ENCODE measurements around the gene KCNQ1. TPM values are rescaled to one million over a fixed set of nuclear protein-coding genes. Genes with fewer than 3 reads are reported as not detected.

Gene KCNQ1
- polyA plus RNA-seq, 1 of the 3 experiments (the other 2 are of a cell fraction) = 0.05 TPM

- Histone ChIP-seq H3K4me1 (ENCODE audit: control insufficient read depth in 1 of 2, insufficient read depth in 2 of 2, low read depth in 1 of 2, low read length in 1 of 2) (peaks cover 0 to 5% of the 10 kb centered on the region in 2 experiments; a peak in 1 of 4 replicates), H3K27me3 (ENCODE audit: insufficient read depth) (no peaks in the 10 kb centered on the region), H2AFZ (ENCODE audit: low read depth) (no peak overlapping the region), H3K79me2 (ENCODE audit: insufficient read depth) (no peaks in the 10 kb centered on the region), H3K36me3 (replicated peaks in 1 of 2; ENCODE audit: control insufficient read depth in 1 of 2, insufficient read depth in 2 of 2, low read length in 1 of 2) (no peaks in the 10 kb centered on the region), H3F3A (replicated peaks; ENCODE audit: insufficient read depth) (no peaks in the 10 kb centered on the region), H3K9me3 (no peaks in the 10 kb centered on the region), H4K20me1 (ENCODE audit: insufficient read depth) (no peaks in the 10 kb centered on the region), H3K9me2 (no peaks in the 10 kb centered on the region), H3K9ac (no peak overlapping the region), H3K4me2 (no peak overlapping the region), H3K4me3 (ENCODE audit: low read depth in 2 of 2, low read length in 1 of 2) (no peak overlapping the region), H3K27ac (ENCODE audit: low read depth in 2 of 2, low read length in 1 of 2) (no peak overlapping the region)
- ChIA-PET CTCF (interaction anchor here (0.8 to 7.8 kb wide), 5 partner anchors 9 to 103 kb away, joined by 3 to 68 read pairs (median 3); no protein-coding TSS in a partner anchor), POLR2A (no interaction called here)
- TF ChIP-seq SIN3A (IDR thresholded peaks at IDR 0.05; ENCODE audit: borderline replicate concordance, low read depth, low read length) (no peak), GATA2 (CRISPR knock-in tag; IDR thresholded peaks at IDR 0.05) (no peak), CTCF (IDR thresholded peaks at IDR 0.05) (no peak), RCOR1 (IDR thresholded peaks at IDR 0.05; ENCODE audit: low read length) (no peak), MXI1 (IDR thresholded peaks at IDR 0.05; ENCODE audit: low read depth, low read length) (no peak), REST (IDR thresholded peaks at IDR 0.05; ENCODE audit: low read depth, low read length) (no peak)
- DNase-seq = peak; percentile 30
- WGBS (ENCODE audit: low lambda C conversion rate) = 64% methylated on average over 17 of the region's 17 CpGs
Observed at GRCh38 chr11:2522631-2523255, 77.9 kb downstream of the KCNQ1 start.

- H3K27ac ChIP-seq (ENCODE audit: low read depth in 2 of 2, low read length in 1 of 2) = no peak overlapping the region
- H3K4me1 ChIP-seq (ENCODE audit: control insufficient read depth in 1 of 2, insufficient read depth in 2 of 2, low read depth in 1 of 2, low read length in 1 of 2) = peaks cover 0 to 5% of the 10 kb centered on the region in 2 experiments; a peak in 1 of 4 replicates
- no peak overlapping the region for H3K4me2 ChIP-seq
- H3K9me3 ChIP-seq = no peaks in the 10 kb centered on the region
- H3K79me2 ChIP-seq (ENCODE audit: insufficient read depth) = no peaks in the 10 kb centered on the region
- 67% methylated on average over 13 of the region's 18 CpGs for WGBS (ENCODE audit: low lambda C conversion rate)
- no peaks in the 10 kb centered on the region for H3F3A ChIP-seq (replicated peaks; ENCODE audit: insufficient read depth)
- H3K9ac ChIP-seq = no peak overlapping the region
- no peak overlapping the region for H2AFZ ChIP-seq (ENCODE audit: low read depth)
- no peak overlapping the region for H3K4me3 ChIP-seq (ENCODE audit: low read depth in 2 of 2, low read length in 1 of 2)
- TF ChIP-seq GABPA (IDR thresholded peaks at IDR 0.05; ENCODE audit: low read depth) = no peak
- TF ChIP-seq MAX (IDR thresholded peaks at IDR 0.05; ENCODE audit: low read depth) = no peak
- no peak for TF ChIP-seq FOSL2 (IDR thresholded peaks at IDR 0.05; ENCODE audit: borderline replicate concordance, low read depth)
- no peak for TF ChIP-seq RFX5 (IDR thresholded peaks at IDR 0.05; ENCODE audit: low read length)
- no peak for TF ChIP-seq NRF1 (IDR thresholded peaks at IDR 0.05; ENCODE audit: low read depth, low read length)
- TF ChIP-seq SMC3 (IDR thresholded peaks at IDR 0.05; ENCODE audit: low read depth, low read length) = no peak
- no peaks in the 10 kb centered on the region for H4K20me1 ChIP-seq (ENCODE audit: insufficient read depth)
- ChIA-PET POLR2A (no interaction called here), CTCF (interaction anchor here (7.8 to 14.0 kb wide), 2 partner anchors 8 to 101 kb away, joined by 68 to 461 read pairs; no protein-coding TSS in a partner anchor)
- H3K36me3 ChIP-seq (replicated peaks in 1 of 2; ENCODE audit: control insufficient read depth in 1 of 2, insufficient read depth in 2 of 2, low read length in 1 of 2) = no peaks in the 10 kb centered on the region
- peak; percentile 19 for DNase-seq
- no peaks in the 10 kb centered on the region for H3K9me2 ChIP-seq
- no peaks in the 10 kb centered on the region for H3K27me3 ChIP-seq (ENCODE audit: insufficient read depth)
Observed at GRCh38 chr11:2523821-2524391, 79.1 kb downstream of the KCNQ1 start.

Data from SK-N-SH (cell line).